Measurements from ENCODE around the gene ADCY1. TPM values are rescaled to one million over a fixed set of nuclear protein-coding genes. Genes with fewer than 3 reads are reported as not detected.

Gene ADCY1
- total RNA-seq, 1 donor from 2014 or later = 0.05 TPM

- peaks cover 36% of the 10 kb centered on the region for H3K27me3 Mint-ChIP-seq (ENCODE audit: unreplicated experiment)
- H3K27ac Mint-ChIP-seq (ENCODE audit: unreplicated experiment) = no peak overlapping the region
- H3K4me3 Mint-ChIP-seq (ENCODE audit: unreplicated experiment) = no peak overlapping the region
- H3K9me3 Mint-ChIP-seq (ENCODE audit: unreplicated experiment) = no peaks in the 10 kb centered on the region
- no peaks in the 10 kb centered on the region for H3K36me3 Mint-ChIP-seq (ENCODE audit: unreplicated experiment)
- DNase-seq (ENCODE audit: extremely low spot score, unreplicated experiment) = no peak
- no peaks in the 10 kb centered on the region for H3K4me1 Mint-ChIP-seq (ENCODE audit: unreplicated experiment)
- no peak for TF ChIP-seq CTCF (IDR thresholded peaks at IDR 0.05)
These were observed 7.2 kb upstream of the ADCY1 start for GRCh38 chr7:45566961-45567360.

- peaks cover 41% of the 10 kb centered on the region for H3K27me3 Mint-ChIP-seq (ENCODE audit: unreplicated experiment)
- no peak for TF ChIP-seq CTCF (IDR thresholded peaks at IDR 0.05)
- H3K27ac Mint-ChIP-seq (ENCODE audit: unreplicated experiment) = no peak overlapping the region
- H3K9me3 Mint-ChIP-seq (ENCODE audit: unreplicated experiment) = no peaks in the 10 kb centered on the region
- H3K36me3 Mint-ChIP-seq (ENCODE audit: unreplicated experiment) = no peaks in the 10 kb centered on the region
- no peak overlapping the region for H3K4me3 Mint-ChIP-seq (ENCODE audit: unreplicated experiment)
- no peaks in the 10 kb centered on the region for H3K4me1 Mint-ChIP-seq (ENCODE audit: unreplicated experiment)
- no peak for DNase-seq (ENCODE audit: extremely low spot score, unreplicated experiment)
These were observed 6.5 kb upstream of the ADCY1 start for GRCh38 chr7:45567713-45568112.

- peaks cover 4% of the 10 kb centered on the region for H3K4me1 Mint-ChIP-seq (ENCODE audit: unreplicated experiment)
- no peak for DNase-seq (ENCODE audit: extremely low spot score, unreplicated experiment)
- no peak for TF ChIP-seq CTCF (IDR thresholded peaks at IDR 0.05)
- no peaks in the 10 kb centered on the region for H3K36me3 Mint-ChIP-seq (ENCODE audit: unreplicated experiment)
- no peak overlapping the region for H3K4me3 Mint-ChIP-seq (ENCODE audit: unreplicated experiment)
- H3K27me3 Mint-ChIP-seq (ENCODE audit: unreplicated experiment) = peaks cover 41% of the 10 kb centered on the region
- H3K9me3 Mint-ChIP-seq (ENCODE audit: unreplicated experiment) = no peaks in the 10 kb centered on the region
- no peak overlapping the region for H3K27ac Mint-ChIP-seq (ENCODE audit: unreplicated experiment)
These were observed 5.5 kb upstream of the ADCY1 start for GRCh38 chr7:45568536-45569289.

- no peaks in the 10 kb centered on the region for H3K9me3 Mint-ChIP-seq (ENCODE audit: unreplicated experiment)
- H3K27ac Mint-ChIP-seq (ENCODE audit: unreplicated experiment) = no peak overlapping the region
- DNase-seq (ENCODE audit: extremely low spot score, unreplicated experiment) = no peak
- no peak for TF ChIP-seq CTCF (IDR thresholded peaks at IDR 0.05)
- H3K27me3 Mint-ChIP-seq (ENCODE audit: unreplicated experiment) = peaks cover 40% of the 10 kb centered on the region
- peaks cover 4% of the 10 kb centered on the region for H3K4me1 Mint-ChIP-seq (ENCODE audit: unreplicated experiment)
- no peak overlapping the region for H3K4me3 Mint-ChIP-seq (ENCODE audit: unreplicated experiment)
- no peaks in the 10 kb centered on the region for H3K36me3 Mint-ChIP-seq (ENCODE audit: unreplicated experiment)
These were observed 4.9 kb upstream of the ADCY1 start for GRCh38 chr7:45569290-45569685.

- H3K27me3 Mint-ChIP-seq (ENCODE audit: unreplicated experiment) = peaks cover 43% of the 10 kb centered on the region
- DNase-seq (ENCODE audit: extremely low spot score, unreplicated experiment) = no peak
- no peaks in the 10 kb centered on the region for H3K9me3 Mint-ChIP-seq (ENCODE audit: unreplicated experiment)
- no peak for TF ChIP-seq CTCF (IDR thresholded peaks at IDR 0.05)
- no peaks in the 10 kb centered on the region for H3K36me3 Mint-ChIP-seq (ENCODE audit: unreplicated experiment)
- peaks cover 7% of the 10 kb centered on the region for H3K4me1 Mint-ChIP-seq (ENCODE audit: unreplicated experiment)
- no peak overlapping the region for H3K27ac Mint-ChIP-seq (ENCODE audit: unreplicated experiment)
- no peak overlapping the region for H3K4me3 Mint-ChIP-seq (ENCODE audit: unreplicated experiment)
These were observed 3.4 kb upstream of the ADCY1 start for GRCh38 chr7:45570797-45571196.

Measured in osteocyte (in vitro differentiated cells).